Measurements from ENCODE around the gene SUN5.
"Not testable (repeated sequence)": the region's sequence is repeated elsewhere in the genome, so short reads cannot be mapped to it uniquely, and the experiment has no call there.

The SUN5 gene, protein sequence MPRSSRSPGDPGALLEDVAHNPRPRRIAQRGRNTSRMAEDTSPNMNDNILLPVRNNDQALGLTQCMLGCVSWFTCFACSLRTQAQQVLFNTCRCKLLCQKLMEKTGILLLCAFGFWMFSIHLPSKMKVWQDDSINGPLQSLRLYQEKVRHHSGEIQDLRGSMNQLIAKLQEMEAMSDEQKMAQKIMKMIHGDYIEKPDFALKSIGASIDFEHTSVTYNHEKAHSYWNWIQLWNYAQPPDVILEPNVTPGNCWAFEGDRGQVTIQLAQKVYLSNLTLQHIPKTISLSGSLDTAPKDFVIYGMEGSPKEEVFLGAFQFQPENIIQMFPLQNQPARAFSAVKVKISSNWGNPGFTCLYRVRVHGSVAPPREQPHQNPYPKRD

DNA sequence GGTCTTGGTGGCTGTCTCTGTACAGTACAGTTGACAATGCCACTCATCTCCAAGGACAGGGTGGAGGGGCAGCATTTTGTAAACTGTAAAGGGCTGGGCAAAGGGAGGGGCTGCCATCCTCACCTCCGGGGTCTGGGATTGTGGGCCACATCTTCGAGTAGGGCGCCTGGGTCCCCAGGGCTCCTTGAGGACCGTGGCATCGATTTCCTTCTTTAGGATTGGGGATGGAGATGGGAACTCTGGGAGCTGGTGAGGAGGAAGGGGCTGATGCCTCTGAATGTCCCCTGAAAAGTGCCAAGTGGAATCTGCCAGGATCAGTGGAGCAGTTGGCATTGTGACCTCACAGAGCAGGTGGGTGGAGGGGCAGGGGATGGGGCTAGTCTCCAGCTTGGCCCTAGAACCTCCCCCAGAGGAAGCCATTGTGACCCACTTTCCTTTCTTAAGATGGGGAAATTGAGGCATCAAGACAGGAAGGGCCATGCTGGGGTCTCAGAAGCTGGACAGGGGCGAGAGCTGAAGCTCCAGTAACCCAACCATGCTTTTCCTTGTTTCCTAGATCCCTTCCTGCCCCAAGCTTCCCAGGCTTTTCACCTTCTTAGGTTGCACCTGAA, at the start of gene SUN5:
TSS of gene SUN5 (minus strand) at position 293 of the 611 bp plus-strand sequence. CDS start at position 200, 93 bp downstream.
- DNase-seq (ENCODE audit: low read depth in 2 of 2), result no peak

DNA sequence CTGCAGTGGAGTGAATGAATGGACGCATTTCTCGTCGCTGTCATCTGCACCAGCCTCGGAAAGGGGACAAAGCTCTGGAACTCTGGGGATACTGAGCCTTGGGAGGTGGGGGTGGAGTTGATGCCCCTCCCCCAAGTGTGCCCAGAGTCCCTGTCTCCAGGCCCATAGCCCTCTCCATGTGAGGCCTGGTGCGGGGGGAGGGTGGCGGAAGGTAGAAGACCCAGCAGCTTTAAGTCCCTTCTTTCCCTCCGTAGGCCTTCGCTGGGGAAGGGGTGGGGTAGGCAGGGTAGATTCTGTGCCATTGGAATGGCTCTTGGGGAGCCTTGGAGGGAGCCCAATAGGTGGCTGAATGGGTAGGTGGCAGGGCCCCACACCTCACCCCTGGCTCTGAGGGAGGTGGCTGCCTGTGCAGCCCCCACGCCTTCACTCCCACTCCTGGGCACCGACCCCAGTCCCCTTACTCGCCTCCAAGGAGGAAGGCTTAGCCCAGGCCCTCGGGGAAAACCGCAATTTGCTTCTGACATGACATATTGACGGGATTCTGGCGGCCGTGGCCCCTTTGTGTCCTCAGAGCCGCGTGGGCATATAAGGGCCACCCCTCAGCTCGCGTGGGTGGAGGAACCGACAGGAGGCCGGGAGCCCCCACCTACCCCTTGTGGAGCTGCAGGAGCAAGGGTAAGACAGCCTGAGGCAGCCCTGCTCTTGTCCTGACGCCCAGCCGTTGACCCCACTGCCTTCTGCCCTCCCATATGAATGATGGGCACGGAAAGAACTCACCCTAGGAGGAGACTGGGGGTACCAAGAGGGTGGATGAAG, 49.3 kb upstream of the SUN5 start, which contains the start of gene BPIFB3:
TSS of gene BPIFB3 (plus strand) at position 613 of the 816 bp plus-strand sequence. CDS start 1,533 bp downstream, outside the sequence.
- no peak for DNase-seq (ENCODE audit: low read depth in 2 of 2)

DNA sequence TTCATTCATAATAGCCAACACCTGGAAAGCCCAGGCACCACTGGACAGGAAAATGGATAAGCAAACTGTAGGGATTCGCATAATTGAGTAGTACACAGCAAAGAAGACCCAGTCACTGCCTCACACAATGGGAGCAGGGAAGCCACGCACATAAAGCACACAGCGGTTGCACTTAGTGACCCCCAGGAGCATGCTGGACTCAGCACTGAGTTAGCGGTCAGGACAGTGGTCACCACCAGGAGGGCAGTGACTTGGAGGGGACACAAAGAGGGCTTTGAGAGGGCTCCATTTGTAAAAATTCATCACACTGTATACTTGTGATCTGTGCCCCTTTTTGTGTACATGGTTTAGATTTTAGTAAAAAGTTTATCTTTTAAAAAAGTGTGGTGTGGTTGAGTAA, 47.1 kb upstream of the SUN5 start:
- no peak for DNase-seq (ENCODE audit: low read depth in 2 of 2)

DNA sequence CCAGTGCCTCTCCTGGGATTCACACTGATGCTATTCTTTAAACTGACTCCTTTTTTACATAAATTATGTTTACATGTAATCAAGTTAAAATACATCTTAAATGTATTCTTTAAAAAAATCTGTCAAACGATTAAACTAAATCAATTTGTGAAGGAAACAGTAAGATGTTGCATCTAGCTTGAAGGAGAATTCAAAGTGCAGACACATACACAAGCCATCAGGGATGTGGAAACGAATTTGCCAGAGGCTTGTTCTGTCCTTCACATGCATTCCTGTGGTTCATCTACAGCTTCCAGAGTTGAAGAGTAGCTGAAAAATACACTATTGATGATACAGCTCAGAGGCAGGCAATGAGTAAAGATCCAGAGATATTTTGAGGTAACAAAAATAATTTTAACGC, 42.2 kb upstream of the SUN5 start:
- DNase-seq (ENCODE audit: low read depth in 2 of 2), result no peak

DNA sequence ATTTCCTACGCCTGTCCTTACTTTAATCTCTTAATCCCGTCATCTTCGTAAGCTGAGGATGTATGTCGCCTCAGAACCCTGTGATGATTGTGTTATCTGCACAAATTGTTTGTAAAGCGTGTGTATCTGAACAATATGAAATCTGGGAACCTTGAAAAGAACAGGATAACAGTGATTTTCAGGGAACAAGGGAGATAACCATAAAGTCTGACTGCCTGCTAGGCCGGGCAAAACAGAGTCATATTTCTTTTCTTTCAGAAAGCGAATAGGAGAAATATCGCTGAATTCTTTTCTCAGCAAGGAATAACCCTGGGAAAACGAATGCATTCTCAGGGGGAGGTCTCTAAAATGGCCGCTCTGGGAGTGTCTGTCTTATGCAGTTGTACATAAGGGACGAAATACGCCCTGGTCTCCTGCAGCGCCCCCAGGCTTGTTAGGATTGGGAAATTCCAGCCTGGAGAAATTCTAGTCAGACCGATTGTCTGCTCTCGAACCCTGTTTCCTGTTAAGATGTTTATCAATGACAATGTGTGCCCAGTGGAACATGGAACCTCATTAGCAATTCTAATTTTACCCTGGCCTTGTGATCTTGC, 41.0 kb upstream of the SUN5 start:
- not testable (repeated sequence) for DNase-seq (ENCODE audit: low read depth in 2 of 2)

DNA sequence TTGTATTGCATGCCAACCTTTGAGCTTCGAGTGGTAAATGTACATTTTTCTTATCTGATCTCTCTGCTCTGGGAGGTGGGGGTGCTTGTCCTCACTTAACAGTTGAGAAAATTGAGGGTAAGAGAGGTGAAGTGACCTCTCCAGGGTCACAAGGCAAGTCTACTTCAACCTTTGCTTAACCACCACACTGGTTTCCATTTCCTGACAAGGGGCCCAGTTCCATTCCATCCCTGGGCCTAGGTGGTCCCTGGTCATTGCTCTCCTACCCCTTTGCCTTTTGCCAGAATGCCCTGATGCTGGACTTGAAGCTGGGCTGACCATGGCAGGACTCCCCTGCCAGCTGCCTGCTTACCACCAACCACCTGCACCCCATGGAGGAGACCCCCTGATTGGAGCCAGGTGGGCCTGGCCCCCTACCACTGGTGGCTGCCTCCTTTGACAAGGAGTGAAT, 39.5 kb upstream of the SUN5 start:
- no peak for DNase-seq (ENCODE audit: low read depth in 2 of 2)

DNA sequence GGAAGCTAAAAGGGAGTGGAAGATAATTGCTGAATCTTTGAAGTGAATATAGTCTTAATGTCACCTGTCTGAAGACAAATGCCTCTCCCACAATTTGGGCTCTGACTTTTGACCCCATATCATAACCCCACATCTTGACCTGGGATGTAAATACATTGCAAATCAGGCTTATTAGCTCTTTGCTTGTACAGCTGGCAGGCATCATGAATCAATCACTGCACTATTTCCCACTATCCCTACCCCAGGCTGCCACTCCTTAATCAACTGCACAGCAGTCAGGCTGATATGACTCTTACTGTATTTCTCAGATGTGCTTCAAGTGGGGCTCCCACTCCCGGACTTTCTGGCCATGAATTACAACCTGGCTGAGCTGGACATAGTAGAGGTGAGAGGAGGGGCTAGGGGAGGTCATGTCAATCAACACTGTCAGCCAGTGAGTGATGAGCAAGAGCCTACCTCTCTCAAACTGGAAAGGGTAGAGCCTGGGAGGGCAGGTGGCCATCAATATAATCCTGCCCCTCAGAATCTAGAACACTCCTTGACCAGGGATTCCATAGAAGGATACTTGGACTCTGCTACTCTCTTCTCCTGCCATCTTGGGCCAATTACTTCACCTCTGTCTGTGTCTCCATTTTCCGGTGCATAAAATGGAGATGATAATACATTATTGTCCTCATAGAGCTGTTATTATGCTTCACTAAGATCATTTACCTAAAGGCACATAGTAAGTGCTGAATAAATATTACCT, 38.9 kb upstream of the SUN5 start:
- DNase-seq (ENCODE audit: low read depth in 2 of 2), result no peak

DNA sequence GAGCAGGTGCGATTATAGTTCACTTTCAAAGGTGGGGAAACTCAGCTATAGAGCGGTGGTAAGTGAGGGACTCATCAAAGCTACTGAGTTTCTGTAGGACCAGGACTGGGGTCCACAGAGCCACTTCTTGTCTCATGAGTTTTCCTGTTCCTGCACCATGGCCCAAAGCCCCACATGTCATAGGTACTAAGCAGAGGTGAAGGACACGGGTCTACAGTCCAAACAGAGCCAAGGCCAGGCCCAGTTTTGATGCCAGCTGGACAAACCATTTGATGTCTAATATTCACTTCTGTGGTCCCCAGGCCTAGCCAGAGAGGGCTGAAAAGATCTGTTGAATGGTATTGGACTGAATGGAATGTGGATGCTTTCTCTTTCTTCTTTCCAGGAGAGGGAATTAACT, 38.2 kb upstream of the SUN5 start:
- DNase-seq (ENCODE audit: low read depth in 2 of 2), result no peak

DNA sequence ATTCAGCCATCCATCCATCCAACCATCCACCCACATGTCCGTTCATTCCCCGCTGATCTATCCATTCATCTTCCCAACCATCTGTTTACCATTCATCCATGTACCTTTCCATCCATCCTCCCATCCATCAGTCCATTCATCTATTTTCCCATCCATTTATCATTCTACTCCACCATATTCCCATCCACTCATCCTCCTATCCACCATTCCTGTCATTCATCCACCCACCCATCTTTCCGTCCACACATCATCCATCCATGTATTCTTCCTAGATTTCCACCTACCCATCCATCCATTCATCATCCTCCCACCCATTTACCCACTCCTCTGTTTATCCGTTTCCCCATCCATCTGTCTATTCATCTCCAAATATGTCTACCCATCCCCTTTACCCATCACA, 34.0 kb upstream of the SUN5 start:
- DNase-seq (ENCODE audit: low read depth in 2 of 2), result no peak

DNA sequence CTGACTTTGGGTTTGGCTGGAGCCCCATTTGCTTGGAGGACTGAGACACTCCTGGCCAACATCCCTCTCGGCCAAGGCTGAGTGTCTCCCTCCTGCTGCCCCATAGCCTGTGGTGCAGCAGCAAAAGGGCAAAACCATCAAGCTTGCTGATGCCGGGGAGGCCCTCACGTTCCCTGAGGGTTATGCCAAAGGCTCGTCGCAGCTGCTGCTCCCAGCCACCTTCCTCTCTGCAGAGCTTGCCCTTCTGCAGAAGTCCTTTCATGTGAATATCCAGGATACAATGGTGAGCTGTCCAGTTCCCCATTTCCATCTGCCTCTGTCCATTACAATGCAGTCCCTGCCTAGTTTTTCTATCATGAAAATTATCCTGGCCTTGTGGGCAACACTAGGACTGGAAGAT, 33.2 kb upstream of the SUN5 start:
- no peak for DNase-seq (ENCODE audit: low read depth in 2 of 2)

DNA sequence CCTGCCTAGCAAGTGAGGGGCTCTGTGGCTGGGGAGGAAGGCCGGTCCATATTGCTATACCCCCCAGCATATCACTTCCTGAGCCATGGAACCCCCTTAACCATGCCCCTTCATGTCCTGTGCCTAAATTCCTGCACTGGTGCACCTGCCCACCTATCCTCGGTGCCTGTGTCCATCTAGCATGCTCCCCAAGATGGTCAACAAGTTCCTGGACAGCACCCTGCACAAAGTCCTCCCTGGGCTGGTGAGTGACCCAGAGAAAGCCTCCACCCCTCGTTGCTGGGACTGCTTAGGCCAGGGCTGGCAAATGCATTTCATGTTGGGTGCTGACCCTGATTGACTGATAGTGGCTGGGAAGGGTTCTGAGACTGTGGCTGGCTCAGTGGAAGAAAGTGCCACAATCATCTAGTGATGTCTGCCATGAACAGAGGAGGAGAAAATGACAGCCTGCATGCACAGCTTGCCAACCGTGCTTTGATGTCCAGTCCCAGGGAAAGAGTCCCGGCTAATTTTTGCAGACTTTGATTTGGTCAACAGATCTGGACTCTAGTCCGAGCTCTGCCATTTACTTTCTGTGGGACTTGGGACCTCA, 30.8 kb upstream of the SUN5 start:
- DNase-seq (ENCODE audit: low read depth in 2 of 2), result no peak

DNA sequence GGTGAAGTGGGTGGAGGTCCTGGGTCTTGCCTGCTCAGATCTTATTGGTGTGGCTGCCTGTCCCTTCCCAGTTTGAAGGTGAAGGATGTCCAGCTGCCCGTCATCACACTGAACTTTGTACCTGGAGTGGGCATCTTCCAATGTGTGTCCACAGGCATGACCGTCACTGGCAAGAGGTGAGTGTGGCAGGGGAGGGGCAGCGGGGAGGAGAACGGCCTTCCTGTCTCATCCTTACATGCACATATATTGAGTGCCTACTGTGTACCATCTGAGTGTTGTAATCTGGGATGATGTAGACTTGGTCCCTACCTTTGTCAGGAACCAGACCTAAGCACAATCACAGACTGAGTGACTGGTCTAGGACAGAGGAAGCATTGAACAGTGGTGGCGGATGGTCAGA, 29.9 kb upstream of the SUN5 start:
- no peak for DNase-seq (ENCODE audit: low read depth in 2 of 2)

DNA sequence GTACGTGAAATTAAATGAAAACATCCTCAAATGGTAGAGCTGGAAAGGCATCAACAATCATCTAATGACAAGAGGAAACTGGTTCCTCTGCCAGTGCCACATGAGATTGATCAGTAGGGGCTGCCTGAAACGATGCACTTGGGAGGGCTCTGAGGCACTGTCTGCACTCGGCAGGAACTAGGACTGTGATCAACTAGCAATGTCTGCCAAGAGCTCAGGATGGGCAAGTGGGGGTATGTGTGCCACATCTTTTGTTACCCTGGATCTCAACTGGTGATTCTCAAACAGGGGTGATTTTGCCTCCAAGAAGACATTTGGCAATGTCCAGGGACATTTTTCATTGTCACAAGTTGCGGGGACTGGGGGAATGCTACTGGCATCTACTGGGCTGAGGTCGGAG, 29.1 kb upstream of the SUN5 start:
- no peak for DNase-seq (ENCODE audit: low read depth in 2 of 2)

DNA sequence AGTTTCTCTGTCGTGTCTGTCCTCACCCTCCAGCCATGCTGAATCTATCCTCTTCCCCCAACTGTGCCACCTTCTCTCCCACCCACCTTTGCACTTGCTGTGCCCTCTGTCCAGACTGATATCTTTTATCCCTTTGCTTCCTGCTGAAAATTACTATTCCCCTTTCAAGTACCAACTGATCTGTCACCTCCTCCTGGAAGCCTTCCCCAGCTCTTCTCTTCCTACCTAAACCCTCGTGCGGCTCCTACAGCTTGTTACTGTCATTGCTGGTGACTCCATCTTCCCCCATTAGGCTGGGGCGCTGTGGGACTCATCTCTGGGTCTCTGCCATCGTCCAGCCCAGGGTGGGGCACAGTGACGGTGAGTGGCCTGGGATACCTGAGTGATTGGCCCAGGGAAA, 28.3 kb upstream of the SUN5 start:
- no peak for DNase-seq (ENCODE audit: low read depth in 2 of 2)

DNA sequence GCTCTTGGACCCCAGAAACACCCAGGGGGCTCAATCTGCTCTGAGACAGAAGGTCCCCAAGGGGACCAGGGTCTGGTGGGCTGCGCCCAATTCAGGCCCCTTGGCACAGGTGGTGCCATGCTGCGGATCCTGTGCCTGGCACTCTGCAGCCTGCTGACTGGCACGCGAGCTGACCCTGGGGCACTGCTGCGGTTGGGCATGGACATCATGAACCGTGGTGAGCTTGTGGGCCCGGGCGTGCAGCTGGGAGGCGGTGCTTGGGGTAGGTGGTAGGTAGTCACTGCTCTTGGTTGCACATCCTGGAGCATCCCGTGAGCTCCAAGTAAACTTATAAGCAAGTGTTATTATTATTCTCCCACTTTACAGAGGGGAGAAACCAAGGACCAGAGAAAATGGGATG, 27.3 kb upstream of the SUN5 start, which contains the start of gene BPIFB6:
TSS of gene BPIFB6 (plus strand) at position 118 of the 400 bp plus-strand sequence. CDS start at position 118, 0 bp downstream.
- no peak for DNase-seq (ENCODE audit: low read depth in 2 of 2)

DNA sequence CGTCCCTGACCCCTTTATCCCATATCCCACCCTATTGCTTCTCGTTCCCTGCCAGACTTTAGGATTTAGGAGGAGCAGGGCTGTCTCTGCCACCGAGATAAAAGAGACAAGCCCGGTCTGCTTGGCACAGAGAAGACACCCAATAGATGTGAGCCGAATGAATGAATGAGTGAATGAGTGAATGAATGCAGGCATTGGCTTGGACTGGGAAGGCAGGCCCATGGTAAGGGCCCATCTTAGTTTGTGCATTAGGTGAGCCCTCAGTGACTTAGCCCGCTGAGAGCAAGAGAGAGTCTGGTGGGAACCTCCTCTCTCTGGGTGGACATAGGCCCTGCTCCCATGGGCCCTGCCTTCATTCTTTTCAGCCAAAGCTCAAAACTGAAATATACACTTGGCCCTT, 26.3 kb upstream of the SUN5 start:
- no peak for DNase-seq (ENCODE audit: low read depth in 2 of 2)

DNA sequence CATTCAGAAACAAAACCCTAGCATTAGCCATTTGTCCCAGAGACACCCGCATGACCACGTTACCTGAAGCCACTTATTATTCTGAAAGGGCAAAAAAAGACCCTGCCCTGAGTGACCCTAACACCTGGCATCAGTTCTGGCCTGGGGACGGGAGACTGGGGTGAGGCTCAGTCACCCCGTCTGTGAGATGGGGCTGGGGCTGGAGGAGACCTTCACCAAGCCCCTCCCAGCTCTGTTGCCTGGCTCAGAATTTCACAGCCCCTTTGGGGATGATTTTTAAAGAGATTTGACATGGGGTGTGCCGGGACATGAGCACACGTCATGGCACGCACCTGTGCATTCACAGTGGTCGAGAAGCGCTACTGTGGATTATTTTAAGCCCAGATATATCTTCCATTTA, 25.8 kb upstream of the SUN5 start:
- no peak for DNase-seq (ENCODE audit: low read depth in 2 of 2)

DNA sequence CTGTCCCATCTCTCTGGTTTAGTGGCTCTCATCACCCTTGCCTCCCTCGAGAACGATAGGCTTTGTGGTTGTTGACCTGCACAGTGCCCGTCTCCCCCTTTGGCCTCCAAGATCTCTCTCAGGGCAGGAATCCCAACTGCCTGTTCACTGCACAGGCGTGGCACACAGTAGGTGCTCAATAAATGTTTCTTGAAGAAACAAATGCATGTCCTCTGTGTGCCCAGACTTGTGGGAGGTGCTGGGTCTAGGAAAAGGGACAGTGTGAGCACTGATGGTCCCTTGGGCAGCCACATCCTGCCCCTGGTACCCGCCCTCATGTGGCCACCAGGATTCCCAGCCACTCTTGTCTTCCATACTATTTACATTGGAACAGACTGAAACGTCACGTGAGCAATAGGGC, 24.6 kb upstream of the SUN5 start:
- no peak for DNase-seq (ENCODE audit: low read depth in 2 of 2)

DNA sequence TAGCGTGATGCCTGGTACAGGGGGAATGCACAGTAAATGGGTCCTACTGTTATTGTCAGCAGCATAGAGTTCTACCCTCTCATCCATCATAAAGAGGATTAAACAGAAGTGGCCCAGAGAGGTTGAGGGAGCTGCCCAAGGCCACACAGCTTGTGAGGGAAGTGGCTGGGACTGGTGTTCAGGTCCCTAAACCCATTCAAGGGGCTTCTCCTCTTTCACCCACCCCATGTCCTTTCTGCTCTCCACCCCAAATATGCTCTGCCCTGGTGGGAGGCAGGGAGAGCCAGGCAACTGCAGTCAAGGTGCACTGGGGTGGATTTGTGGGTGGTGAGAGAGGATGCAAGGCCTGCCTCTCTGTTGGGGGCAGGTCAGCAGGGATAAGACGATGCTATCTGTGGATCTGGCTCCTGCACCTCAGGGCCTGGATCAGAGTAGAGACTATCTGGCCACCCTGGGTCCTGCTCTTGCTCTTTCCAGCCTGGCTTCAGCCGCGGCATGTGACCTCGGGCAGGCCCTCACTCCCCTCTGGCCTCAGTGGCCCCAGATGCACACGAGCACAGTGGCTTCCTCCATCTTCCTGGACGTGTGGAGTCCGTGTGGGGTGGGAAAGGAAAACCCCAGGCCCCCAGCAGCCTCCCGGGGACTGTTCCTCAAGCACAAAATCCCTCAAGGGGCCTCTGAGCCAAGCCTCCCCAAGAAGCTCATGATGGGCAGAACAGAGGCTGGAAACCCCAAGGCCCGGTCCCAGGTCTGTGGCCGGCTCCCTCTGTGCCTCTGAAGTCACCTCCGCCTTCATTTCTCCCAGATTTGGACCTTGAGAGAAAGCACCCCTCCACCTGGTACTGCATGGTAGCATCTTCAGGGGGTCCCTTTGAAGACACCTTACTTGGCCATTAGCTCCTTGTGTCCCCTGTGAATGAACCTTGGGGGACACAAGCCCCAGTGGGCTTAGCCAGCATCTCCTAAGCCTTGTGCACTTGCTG, 23.8 kb upstream of the SUN5 start:
- DNase-seq (ENCODE audit: low read depth in 2 of 2), result no peak

Data from stimulated activated CD8-positive, alpha-beta memory T cell treated with anti-CD3 and anti-CD28 coated beads, Interleukin-2, amount 100 ng/mL, for 48 hours (primary cell).